HepG2 (cell line): ENCODE results near the gene KATNAL1.

ENCODE experiments used
- ASH2L ChIP-seq: fragments of 300-600, 200-600 bp; sonication (generic); IDR thresholded peaks from 2 replicates; pipeline ENCODE4 v1.7.0; 2017; ENCODE audit warnings: low read depth, mild to moderate bottlenecking, moderate library complexity, mixed read lengths, low read length; ENCODE audit not compliant: insufficient read length
- CTCF ChIP-seq: sonication (generic); formaldehyde crosslinking; IDR thresholded peaks from 2 replicates; pipeline ENCODE4 v1.5.0; 2020; ENCODE audit warnings: mild to moderate bottlenecking, missing genetic modification reagents, moderate library complexity
- ELF1 ChIP-seq: sonication (generic); formaldehyde crosslinking; IDR thresholded peaks from 2 replicates; pipeline ENCODE4 v1.4.0; 2020; ENCODE audit warnings: missing genetic modification reagents
- KDM1A ChIP-seq: IDR thresholded peaks from 2 replicates; pipeline ENCODE4 v1.6.1; 2016; ENCODE audit warnings: missing compliant biosample characterization
- MAX ChIP-seq: IDR thresholded peaks from 2 replicates; pipeline ENCODE4 v1.6.1; 2012; ENCODE audit warnings: inconsistent platforms
- POLR2AphosphoS2 ChIP-seq: IDR thresholded peaks from 2 replicates; pipeline ENCODE4 v1.6.1; 2011; ENCODE audit warnings: low read depth, low read length, improper control_type of control experiment
- SMARCE1 ChIP-seq: fragments of 450-650 bp; IDR thresholded peaks from 2 replicates; pipeline ENCODE4 v1.6.1; 2017; ENCODE audit warnings: borderline replicate concordance
- SNRNP70 ChIP-seq: fragments of 200-400 bp; formaldehyde crosslinking; IDR thresholded peaks from 2 replicates; pipeline ENCODE4 v1.6.1; 2017; ENCODE audit warnings: mild to moderate bottlenecking, low read depth, low read length, moderate library complexity
- ZKSCAN1 ChIP-seq: fragments of 150-350 bp; IDR thresholded peaks from 2 replicates; pipeline ENCODE4 v1.6.1; 2014; ENCODE audit warnings: low read length

- TF ChIP-seq SMARCE1 (no peak), ASH2L (no peak), CTCF (CRISPR knock-in tag) (peak; percentile 80), ZKSCAN1 (no peak), MAX (no peak), ELF1 (CRISPR knock-in tag) (no peak), KDM1A (CRISPR knock-in tag) (no peak), POLR2AphosphoS2 (no peak), SNRNP70 (no peak)
Measured at GRCh38 chr13:30355384-30355699, 48.0 kb upstream of the KATNAL1 start.
